NCI-H2196 treated with DMSO at 0.1 percent for 48 hours (cell line): ENCODE measurements around the gene PRKAG3.
"Not testable (repeated sequence)": the region's sequence is repeated elsewhere in the genome, so short reads cannot be mapped to it uniquely, and the experiment has no call there.

Source experiments
- DNase-seq: peaks from one replicate; lab custom pipeline; 2025; ENCODE audit not compliant: unreplicated experiment; lab: John Stamatoyannopoulos, UW

PRKAG3 gene

DNA sequence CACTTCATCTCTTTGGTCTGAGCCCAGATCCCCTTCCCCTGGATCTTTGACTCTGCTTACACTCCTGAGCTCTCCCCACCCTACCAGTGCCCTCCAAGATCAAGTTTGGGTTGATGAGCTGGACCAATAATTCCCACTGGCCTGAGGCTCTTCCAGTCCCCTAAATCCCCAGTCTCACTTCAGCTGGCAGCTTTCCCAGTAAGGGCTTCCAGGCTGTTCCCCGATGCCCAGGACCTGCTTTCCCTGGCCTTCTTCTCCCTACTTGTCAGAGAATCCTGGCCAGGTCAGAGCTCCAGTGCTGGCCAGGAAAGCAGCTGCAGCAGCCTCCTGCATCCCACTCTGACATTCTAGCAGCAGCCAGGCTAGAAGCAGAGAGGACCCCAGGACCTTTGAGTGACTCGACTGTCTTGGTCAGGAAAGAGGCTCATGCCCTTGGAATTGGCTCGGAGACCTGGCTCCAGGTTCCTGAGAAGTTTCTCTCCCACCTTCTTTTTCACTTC lies 31.5 kb upstream of the PRKAG3 start:
- no peak for DNase-seq

DNA sequence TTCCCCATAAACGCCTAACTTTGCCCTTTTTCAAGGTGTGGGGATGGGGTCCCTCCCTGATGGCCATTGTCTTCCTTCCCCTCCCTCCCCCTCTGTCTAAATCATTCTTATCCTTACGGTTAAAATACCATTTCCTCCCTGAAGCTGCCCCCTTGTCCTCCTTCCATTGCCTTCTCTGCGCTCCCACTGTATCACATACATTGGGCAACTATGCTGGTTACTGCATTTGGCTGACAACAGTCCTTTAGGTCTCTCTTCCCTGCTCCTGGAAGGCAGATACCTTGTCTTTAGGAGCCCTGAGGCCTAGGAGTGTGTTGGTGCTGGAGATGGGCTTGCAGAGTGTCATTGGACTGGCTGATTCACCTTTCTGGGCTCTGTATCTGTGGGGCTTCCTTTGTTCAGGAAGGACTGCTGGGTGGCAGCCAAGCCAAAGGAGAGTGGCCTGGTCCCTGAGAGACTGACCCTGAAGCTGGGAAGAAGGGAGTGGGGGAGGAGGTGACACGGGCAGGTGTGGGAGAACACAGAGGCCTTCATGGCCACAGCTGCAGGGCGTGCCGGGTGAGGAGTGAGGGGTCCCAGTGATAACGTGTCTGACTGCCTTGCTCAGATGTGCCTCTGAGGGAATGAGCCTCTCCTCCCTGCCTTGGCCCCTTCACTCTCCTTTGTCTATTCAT lies 30.2 kb upstream of the PRKAG3 start:
- DNase-seq = no peak

DNA sequence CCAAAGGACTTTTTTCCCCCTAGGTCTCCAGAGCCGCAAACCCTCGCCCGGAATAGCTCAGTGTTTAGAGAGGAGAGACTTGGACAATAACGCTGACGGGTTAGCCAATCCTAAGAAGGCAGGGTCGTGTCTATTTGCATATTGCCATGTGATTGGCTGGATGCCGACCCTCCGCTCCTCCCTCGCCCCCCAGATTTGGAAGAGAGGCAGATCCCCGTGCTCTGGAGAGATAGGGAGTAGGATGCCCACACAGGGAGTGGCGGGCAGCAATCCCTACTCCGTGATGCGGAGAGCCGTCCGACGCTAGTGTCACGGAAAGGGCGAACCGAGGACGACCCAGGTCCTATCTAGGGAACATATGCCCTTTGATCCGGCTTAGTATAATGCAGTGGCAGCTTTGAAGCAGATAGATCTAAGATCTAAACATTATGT lies 29.4 kb upstream of the PRKAG3 start:
- DNase-seq = peak; percentile 65

DNA sequence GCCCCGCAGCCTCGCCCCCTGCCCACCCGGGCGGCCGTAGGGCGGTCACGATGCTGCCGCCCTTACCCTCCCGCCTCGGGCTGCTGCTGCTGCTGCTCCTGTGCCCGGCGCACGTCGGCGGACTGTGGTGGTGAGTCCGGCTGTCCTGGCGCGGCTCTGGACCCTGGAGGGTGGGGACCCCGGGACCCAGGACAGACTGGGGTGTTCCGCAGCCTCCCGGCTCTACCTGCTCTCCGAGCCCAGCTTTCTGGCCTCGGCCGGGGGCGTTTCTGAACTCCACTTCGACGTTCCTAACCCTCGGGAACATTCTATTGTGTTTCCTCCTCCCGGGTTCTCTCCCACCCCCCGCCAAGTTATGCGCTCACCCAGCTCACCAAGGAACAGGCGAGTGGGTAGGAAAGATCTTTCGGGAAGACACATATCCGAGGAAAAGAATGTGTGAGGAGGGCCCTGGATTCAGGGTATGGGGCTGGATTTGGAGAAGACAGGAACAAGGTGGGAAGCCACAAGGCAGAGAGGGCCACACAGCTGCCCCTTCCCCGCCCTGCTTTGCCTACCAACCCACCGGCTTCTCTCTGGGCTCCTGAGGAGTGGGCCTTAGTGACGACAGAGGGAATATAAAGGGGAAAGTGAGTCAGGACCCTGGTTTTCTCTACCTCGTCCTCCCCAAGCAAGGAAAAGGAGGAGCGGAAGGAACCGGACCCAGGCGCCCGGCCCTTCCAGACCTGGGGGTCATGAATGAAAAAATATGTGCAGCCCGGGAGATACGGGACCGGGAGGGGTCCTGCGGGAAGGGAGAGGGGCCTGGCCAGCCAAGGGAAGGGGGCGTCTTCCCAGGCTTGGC lies 28.6 kb upstream of the PRKAG3 start:
- DNase-seq = no peak

DNA sequence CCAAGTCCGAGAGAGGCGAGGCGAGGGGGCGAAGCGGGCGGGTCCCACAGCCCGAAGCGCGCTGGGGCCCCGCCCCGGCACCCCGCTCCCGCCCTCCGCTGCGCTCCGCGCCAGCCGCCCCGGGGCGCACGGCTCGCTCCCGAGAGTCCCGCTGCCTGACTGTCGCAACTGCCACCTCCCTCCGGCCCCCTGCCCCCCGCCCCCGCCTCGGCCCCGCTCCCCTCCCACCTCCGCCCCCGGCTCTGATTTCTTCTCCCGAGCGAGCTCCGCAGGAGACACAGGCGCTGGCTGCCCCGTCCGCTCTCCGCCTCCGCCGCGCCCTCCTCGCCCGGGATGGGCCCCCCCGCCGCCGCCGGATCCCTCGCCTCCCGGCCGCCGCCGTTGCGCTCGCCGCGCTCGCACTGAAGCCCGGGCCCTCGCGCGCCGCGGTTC lies 28.0 kb upstream of the PRKAG3 start, which contains the start of gene WNT6:
TSS of gene WNT6 (plus strand) at position 250 of the 432 bp plus-strand sequence. CDS start 233 bp downstream, outside the sequence.
- DNase-seq = no peak

DNA sequence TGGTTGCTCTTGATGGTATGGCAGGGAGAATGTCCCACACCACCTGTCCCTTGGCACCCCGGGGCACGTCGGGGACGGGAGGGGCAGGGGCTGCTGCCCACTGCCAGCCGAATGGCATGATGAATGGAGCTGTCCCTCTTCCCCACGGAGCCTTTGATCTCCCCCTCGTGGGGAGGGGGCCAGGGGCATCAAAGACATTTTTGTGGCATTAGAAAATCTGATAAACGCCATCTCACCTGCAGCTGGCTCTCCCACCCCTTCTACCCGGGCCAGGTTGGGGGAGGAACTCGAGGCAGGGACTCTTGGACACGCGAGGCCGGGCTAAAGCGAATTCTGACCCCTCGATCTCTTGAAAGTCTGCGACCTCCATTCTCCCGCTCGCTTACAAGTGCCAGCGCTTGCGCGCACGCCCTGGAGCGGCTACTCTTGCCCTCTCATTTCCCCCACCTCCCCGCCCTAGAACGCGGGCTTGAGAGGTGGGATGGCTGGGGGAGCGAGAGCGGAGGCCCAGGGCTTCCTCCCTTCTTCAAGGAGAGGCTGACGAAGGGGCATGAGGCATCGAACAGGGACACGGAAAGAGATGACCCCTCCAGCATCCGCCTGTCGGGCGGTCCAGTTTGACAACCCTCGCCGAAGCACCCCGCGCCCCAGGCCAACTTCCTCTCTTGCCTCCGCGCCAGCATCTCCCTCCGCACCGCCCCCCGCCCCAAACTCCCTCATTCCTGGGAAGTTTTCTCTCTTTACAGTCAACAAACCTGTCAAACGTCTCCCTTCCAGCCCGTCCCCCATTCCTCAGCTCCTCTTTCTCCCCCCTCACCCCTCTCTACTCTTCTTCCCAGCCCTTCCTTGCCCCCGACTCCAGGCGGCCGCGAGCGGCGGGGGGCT lies 27.3 kb upstream of the PRKAG3 start:
- DNase-seq = no peak

DNA sequence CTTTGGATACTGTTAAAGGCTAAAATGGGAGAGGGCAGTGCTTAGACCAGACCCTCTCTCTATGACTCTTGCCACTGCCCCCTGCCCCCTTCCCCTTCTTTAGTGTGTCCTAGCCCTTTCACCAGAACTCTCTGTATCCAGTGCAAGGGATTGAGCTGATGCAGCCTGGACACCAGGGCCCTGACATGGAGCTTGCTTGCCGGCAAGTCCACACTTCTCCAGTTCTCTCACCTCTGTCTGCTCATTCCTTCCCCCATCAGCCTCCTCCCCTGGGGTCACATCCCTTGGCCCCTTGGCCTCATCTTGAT lies 26.5 kb upstream of the PRKAG3 start:
- no peak for DNase-seq

DNA sequence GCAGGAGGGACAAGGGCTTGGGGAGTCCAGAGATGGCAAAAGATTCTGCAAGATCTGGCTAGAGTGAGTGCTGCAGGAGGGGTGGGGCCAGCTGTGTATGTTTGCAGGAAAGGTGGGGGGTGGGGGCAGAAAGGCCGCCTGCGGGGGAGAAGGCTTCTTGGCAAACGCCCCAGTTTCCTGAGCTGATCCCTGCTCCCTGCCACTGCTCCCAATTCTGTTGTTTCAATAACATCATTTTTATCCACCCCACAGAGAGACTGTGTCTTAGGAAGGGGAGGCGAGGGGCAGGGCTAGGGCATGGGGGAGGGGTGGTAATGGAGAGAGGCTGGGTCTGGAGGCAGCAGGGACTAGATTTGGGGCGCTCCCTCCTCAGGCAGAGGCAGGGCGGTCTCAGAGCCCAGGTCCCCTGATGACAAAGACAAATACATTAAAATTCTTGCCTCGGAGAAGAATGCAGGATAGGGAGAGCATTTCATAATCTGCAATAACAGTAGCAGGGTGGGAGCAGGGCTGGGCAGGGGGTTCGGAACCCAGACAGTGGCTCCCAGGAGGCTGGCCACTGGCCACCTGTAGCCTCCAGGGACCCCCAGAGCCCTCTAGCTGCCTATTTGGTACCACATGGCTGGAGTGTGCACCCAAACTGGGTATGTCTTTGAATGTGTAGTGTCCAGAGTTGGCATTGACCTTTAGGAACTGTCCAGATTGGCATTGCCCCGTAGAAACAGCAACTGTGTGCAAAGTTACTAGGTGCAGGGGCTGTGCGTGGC lies 26.0 kb upstream of the PRKAG3 start:
- no peak for DNase-seq

DNA sequence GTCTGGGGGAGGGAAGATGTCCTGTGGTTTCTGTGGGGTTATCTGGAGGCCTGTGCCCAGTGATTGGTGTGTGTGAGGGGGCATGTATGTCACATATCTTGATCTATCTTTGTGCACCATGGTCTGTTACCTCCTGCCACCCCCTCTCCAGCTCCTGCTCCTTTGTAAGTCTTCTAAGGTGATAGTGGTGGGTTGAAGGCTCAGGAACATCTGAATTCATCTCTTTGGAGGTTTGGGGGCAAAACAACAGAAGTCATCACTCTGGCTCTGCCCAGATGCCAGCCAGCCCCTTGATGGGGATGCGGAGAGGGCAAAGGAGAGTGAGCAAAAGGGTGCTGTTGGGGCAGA lies 25.3 kb upstream of the PRKAG3 start:
- no peak for DNase-seq

DNA sequence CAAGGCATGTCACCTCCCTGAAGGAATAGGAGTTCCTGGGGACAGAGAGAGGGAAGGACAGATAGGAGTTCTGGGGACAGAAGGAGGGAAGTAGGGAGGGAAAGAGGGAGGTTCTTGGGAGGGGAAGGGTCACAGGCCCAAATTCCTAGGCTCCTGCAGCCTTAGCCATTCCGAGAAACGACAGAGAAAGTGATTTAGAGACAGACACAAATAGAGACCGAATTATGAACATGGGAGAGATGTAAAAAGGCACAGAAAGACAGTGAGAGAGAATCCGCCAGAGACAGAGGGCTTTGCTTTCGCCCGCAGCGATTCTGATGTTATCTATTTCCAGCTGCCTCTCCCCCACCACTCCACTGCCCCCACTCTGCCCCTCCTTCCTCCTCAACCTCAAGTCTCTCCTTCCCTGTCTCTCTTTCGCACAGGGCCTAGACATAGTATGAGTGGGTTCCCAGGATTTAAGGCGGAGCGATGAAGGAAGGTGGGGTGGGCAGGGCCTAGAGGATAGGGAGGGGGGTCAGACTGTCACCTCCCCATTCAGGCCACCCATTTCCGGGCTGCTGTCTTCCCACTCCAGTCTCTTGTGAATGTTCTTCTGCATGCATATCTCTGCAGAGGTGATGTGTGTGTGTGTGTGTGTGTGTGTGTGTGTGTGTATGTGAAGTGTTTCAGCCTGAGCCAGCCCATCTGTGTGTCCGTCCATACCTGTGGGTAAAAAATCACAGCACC lies 24.7 kb upstream of the PRKAG3 start:
- no peak for DNase-seq

DNA sequence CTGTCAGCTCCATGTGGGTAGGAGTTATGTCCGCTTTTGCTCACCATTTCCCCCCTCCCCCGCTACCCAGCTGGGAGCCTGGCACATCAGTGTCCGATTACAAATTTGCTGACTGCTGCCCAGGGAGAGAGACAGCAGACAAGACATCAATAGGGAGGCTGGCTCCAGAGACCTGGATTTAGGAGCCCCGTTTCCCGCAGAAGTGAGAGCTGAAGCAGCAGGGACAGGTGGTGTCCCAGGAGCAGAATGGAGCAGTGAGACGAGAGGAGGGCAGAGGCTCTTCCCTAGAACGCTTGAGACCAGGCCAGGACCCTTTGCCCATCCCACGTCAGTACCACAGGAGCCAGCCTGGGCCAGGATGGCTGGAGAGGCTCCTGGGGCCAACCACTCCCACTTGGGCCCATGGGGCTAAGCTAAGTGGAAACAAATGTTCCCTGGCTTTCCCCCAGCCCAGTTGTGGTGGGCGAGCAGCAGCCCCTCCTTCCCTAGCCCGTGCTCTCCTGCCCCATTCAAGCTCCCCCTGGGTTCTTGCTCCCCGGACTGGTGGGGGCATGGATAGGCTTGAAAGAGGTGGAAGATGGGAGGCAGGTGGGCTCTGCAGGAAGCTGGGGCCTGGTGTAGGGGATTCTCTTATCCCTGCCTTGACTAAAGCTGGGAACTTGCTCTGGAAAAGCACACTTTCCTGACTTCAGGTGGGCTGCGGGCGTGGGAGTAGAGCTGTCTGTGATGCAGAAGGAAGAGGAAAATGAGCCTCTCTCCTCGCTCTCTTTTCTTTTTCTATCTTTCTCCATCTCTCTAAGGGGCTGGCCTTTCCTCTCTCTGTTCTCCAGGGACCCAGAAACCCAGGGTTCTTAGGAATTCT lies 23.9 kb upstream of the PRKAG3 start:
- no peak for DNase-seq

DNA sequence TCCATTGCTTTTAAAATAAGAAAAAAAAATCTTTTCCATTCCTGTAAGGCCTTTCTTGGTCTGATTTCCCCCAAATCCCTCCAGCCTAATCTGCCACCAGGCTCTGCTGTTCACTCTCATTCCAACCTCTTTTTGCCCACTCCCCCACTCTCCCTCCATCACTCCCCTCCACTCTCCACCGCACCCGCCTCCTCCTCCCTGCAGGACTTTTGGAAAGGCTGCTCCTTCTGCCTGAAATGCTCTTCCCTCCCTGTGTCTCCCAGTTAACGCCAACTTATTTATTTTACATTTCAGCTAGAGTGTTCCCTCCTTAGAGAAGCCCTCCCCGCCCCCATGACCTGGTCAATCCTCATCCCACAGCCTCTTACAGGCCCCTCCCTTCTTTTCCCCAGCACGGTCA lies 23.3 kb upstream of the PRKAG3 start:
- no peak for DNase-seq

DNA sequence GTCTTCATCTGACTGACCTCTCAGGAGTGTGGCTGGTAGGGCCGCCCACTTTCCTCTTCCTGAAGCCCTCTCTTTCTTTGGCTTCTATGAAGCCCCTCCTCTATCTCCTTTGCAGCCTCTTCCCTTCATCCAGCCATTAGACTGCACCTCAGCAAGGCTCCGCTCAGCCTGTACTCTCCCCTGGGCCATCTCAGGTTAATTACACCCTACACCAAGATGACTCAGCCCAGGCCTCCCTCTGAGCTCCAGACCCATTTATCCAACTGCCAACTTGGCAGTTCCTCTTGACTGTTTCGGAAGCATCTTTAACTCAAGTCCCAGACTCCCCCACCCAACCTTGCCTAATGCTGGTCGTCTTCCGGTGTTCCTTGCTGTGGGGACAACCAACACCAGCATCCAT lies 22.2 kb upstream of the PRKAG3 start:
- DNase-seq = no peak

DNA sequence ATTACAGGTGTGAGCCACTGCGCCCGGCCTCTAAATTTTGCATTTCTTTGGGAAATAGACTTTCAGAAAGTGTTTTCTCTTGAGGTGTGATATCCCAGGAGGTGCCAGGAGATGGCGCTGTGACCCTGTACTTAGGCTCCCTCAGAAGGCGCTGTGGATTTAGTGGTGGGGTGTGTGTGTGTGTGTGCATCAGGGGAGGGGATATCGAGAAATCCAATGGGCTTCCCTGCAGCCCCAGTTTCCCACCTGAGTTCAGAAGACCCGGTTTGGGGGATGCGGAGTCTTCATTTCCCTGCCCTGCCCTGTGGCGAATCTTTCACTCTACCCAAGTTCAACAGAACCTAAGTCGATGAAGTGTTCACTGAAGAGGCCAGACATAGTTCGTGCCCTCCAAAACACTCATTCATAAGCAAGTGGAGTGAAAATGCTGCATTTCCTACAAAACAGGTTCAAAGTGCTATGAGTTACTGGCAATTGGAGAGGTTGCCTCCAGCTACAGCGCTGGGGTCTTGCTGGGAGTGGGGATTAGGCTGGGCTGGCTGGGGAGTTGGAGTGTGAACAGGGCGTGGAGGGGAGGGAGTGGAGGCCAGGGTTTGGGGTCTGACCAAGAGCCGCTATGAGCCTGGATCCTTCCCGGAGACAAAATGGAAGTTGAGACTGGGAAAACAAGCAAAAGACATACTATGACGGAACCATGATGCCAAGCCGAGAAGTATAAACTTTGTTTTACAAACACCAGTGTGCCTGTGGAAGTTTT lies 21.5 kb upstream of the PRKAG3 start:
- peak; percentile 31 for DNase-seq

DNA sequence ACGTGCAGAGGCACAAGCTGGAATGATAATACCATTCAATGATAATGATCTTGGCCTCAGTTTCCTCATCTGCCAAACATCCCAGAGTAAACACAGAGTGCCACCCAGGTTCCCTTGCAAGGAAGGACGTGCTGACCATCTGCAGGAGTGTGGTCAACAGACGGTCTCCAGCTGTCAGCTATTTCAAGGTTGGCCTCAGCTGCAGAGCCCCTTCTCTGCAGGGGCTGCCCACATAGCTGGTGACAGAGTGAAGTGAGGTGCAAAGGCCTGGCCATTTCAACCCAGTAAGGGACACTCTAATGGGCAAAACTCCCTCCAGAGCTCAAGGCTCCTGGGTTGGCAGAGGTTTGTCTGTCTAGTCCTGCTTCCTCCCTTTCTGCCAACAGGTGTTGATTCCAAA lies 19.7 kb upstream of the PRKAG3 start:
- no peak for DNase-seq

DNA sequence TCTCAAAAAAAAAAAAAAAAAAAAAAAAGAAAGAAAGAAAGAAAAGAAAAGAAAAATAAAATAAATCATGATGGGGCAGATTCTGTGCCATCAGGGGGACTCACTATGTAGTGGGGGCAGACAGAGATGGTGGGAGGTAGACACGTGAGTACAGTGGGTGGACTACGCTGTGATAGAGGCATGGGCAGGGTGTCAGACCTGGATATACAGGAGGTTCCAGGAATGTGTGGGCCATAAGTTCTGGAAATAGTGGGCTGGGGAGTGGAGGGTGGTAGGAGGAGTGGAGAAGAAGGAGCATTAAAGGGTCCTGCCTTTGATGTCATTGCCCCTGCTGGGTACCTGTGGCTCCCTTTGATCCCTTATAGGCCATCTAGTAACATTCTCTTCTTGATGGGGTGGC lies 19.2 kb upstream of the PRKAG3 start:
- no peak for DNase-seq

DNA sequence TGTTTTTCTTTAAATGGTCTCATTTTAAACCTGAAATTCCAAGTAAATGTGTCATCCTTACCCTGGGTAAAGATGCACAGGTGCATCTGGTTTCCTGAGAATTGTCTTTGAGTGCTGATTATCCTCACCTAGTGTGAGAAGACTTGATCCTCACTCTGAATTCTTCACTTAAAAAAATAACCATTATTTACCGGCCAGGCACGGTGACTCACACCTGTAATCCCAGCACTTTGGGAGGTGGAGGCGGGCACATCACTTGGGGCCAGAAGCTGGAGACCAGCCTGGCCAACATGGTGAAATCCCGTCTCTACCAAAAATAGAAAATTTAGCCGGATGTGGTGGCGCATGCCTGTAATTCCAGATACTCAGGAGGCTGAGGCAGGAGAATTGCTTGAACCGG lies 18.1 kb upstream of the PRKAG3 start:
- DNase-seq = no peak

DNA sequence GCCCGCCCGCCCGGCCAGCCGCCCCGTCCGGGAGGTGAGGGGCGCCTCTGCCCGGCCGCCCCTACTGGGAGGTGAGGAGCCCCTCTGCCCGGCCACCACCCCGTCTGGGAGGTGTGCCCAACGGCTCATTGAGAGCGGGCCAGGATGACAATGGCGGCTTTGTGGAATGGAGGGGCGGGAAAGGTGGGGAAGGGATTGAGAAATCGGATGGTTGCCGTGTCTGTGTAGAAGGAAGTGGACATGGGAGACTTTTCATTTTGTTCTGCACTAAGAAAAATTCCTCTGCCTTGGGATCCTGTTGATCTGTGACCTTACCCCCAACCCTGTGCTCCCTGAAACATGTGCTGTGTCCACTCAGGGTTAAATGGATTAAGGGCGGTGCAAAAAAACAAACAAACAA lies 15.4 kb upstream of the PRKAG3 start:
- not testable (repeated sequence) for DNase-seq
